Peyer's patch (tissue), 4 donors: ENCODE measurements around the gene OLFM2.

ENCODE experiments used
- POLR2A ChIP-seq, 2 donors: fragments of 450-650 bp; IDR thresholded peaks; one replicate each; pipeline ENCODE4 v1.5.1; 2017; ENCODE audit warnings: antibody characterized with exemption in 2 of 2, mild to moderate bottlenecking in 2 of 2, moderate library complexity in 2 of 2
- TF ChIP-seq, protein P1 (sequence below), 6 experiments: fragments of 450-650 bp in 4 of 6; fragments of 200-600 bp in 2 of 6; sonication (generic) in 1 of 6; IDR thresholded peaks; one replicate each; pipeline ENCODE4 v1.5.1; 2017 to 2019; ENCODE audit warnings: antibody characterized with exemption in 6 of 6, mild to moderate bottlenecking in 3 of 6, moderate library complexity in 1 of 6

DNA sequence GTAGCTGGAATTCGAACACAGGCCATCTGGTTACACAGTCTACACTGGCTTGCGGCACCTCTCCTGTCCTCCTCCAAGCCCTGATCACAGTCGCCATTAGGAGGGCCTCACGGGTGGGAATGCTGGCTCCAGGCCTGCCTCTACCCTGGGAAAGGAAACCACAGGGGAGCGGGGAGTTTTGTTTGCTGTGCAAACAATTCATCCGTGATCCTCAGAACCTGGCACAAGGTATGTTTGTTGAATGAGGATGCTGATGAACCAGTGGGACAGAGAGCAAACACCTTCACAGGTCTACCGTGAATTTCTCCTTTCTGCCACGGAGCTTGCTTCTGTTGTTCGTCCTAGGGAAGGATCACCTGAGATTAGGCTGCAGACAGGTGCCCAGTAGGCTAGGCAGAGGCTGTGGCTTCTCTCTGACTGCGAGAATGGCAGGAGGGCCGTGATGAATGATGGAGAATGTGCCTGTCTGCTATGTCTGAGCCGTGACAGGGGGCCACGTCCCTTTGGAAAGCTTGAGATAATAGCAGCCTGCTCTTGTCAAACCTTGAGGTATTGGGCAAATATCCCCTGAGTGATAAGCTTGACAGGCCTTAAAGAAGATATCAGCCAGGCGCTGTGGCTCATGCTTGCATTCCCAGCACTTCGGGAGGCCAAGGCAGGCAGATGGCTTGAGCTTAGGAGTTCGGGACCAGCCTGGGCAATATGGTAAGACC, 64.5 kb downstream of the OLFM2 start:
- TF ChIP-seq POLR2A (IDR thresholded peaks at IDR 0.05), result no peak
- TF ChIP-seq, protein P1, sequence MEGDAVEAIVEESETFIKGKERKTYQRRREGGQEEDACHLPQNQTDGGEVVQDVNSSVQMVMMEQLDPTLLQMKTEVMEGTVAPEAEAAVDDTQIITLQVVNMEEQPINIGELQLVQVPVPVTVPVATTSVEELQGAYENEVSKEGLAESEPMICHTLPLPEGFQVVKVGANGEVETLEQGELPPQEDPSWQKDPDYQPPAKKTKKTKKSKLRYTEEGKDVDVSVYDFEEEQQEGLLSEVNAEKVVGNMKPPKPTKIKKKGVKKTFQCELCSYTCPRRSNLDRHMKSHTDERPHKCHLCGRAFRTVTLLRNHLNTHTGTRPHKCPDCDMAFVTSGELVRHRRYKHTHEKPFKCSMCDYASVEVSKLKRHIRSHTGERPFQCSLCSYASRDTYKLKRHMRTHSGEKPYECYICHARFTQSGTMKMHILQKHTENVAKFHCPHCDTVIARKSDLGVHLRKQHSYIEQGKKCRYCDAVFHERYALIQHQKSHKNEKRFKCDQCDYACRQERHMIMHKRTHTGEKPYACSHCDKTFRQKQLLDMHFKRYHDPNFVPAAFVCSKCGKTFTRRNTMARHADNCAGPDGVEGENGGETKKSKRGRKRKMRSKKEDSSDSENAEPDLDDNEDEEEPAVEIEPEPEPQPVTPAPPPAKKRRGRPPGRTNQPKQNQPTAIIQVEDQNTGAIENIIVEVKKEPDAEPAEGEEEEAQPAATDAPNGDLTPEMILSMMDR (IDR thresholded peaks at IDR 0.05), result no peak
